ENCODE data around the gene KCP. TPM values are rescaled to one million over a fixed set of nuclear protein-coding genes. Genes with fewer than 3 reads are reported as not detected.

KCP gene
- total and polyA plus RNA-seq, 2 donors (not counting 1 experiment from before 2014, with no cell fraction given) = 2.3 to 3.8 TPM

DNA sequence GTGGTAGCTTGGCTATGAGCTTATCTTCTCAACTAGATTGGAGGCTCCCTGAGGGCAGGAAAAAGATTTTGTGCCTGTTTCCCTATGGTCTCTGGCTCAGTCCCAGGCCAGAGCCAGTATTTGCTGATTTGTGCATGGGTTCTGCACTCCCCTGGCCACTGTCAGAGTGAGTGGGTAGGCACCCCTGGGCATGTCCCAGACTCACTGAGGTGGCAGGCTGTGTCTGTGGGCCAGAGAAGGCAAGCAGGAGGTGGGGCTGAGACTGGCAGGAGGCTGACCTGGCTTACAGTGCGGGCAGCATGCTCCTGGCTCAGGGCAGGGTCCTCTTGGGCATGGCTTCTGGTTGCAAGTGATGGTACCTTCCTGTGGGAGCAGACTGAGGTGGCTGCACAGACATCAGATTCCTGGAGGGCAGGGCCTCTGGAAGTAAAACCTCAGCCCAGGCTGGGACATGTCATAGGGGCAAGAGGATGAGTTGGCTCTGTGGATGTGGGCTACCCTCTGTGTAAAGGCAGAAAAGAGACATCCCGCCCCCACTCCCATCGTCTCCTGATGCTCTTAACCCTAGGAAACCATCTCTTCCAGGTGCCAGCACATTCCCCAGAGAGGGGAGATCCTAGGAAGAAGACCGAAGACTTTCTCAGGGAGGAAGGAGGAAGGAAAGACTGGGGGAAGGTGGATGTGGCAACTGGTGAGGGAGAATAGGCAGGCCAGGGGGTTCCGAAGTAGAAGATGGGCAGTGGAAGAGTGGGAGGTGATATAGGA is 4.3 kb downstream of the KCP start:
- peak overlapping the region; percentile 32 for H3K27ac Mint-ChIP-seq
- DNase-seq = no peak
- Histone ChIP-seq H3K9ac (ENCODE audit: low read length) (no peak overlapping the region), H2AFZ (ENCODE audit: insufficient read depth, low read depth, low read length, poor library complexity, severe bottlenecking) (no peak overlapping the region), H3K27me3 (replicated peaks in 1 of 4; ENCODE audit: control extremely low read depth in 1 of 4, control insufficient read depth in 3 of 4, insufficient read depth in 4 of 4, low read length in 3 of 4) (peaks cover 0 to 29% (median 13%) of the 10 kb centered on the region in 4 experiments), H3K9me3 (ENCODE audit: control extremely low read depth in 1 of 3, control insufficient read depth in 2 of 3, insufficient read depth in 1 of 3, low read length in 2 of 3) (peaks cover 0 to 3% (median 0%) of the 10 kb centered on the region in 3 donors), H3K4me2 (replicated peaks; ENCODE audit: low read depth, low read length, poor library complexity, severe bottlenecking) (no peak overlapping the region), H4K20me1 (ENCODE audit: control insufficient read depth, insufficient read depth, low read length, poor library complexity, severe bottlenecking) (no peaks in the 10 kb centered on the region), H3K4me3 (ENCODE audit: control extremely low read depth in 1 of 5, extremely low read depth in 1 of 5, insufficient read depth in 1 of 5, low read depth in 2 of 5, low read length in 4 of 5) (no peak overlapping the region), H3K36me3 (replicated peaks in 1 of 2; ENCODE audit: control extremely low read depth in 1 of 2, control insufficient read depth in 1 of 2, extremely low read depth in 1 of 2, insufficient read depth in 2 of 2, low read length in 1 of 2) (no peaks in the 10 kb centered on the region), H3K27ac (ENCODE audit: low read length in 2 of 2) (no peak overlapping the region), H3K79me2 (ENCODE audit: control insufficient read depth, insufficient read depth, low read length) (no peaks in the 10 kb centered on the region), H3K4me1 (ENCODE audit: control insufficient read depth in 2 of 2, insufficient read depth in 2 of 2, low read length in 2 of 2) (peaks cover 13 to 18% of the 10 kb centered on the region in 2 donors)
- H3K4me1 Mint-ChIP-seq = peaks cover 15% of the 10 kb centered on the region
- H3K9me3 Mint-ChIP-seq (ENCODE audit: insufficient read depth) = no peaks in the 10 kb centered on the region
- 100% methylated on average over 3 of the region's 5 CpGs for WGBS (ENCODE audit: insufficient coverage)
- intact Hi-C loops (cut with micrococcal nuclease) = no loop called here
- no peak for ATAC-seq (ENCODE audit: low read depth)
- peaks cover 31% of the 10 kb centered on the region for H3K27me3 Mint-ChIP-seq
- TF ChIP-seq, protein P1, sequence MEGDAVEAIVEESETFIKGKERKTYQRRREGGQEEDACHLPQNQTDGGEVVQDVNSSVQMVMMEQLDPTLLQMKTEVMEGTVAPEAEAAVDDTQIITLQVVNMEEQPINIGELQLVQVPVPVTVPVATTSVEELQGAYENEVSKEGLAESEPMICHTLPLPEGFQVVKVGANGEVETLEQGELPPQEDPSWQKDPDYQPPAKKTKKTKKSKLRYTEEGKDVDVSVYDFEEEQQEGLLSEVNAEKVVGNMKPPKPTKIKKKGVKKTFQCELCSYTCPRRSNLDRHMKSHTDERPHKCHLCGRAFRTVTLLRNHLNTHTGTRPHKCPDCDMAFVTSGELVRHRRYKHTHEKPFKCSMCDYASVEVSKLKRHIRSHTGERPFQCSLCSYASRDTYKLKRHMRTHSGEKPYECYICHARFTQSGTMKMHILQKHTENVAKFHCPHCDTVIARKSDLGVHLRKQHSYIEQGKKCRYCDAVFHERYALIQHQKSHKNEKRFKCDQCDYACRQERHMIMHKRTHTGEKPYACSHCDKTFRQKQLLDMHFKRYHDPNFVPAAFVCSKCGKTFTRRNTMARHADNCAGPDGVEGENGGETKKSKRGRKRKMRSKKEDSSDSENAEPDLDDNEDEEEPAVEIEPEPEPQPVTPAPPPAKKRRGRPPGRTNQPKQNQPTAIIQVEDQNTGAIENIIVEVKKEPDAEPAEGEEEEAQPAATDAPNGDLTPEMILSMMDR (IDR thresholded peaks at IDR 0.05) = no peak
- no peak for TF ChIP-seq EZH2 (IDR thresholded peaks at IDR 0.05; ENCODE audit: borderline replicate concordance, insufficient read depth, low read depth, low read length, poor library complexity, severe bottlenecking)
- ChIA-PET POLR2A (no interaction called here), CTCF (interaction anchor here (1.1 to 3.9 kb wide), 4 partner anchors 8 to 186 kb away, joined by 3 to 19 read pairs (median 6); no protein-coding TSS in a partner anchor)
- H3K4me3 Mint-ChIP-seq = no peak overlapping the region
